ENCODE data around the gene SOS2.

The SOS2 gene

GRCh38 chr14:50095895-50096294, 135.5 kb downstream of the SOS2 start:
- in situ Hi-C loops (cut with MboI; ENCODE audit: low sequenced_read_pairs): loop anchor here (5.0 kb wide), 1 partner anchor 229 kb away; no protein-coding TSS in a partner anchor

GRCh38 chr14:50094056-50094755, 137.2 kb downstream of the SOS2 start:
- no peaks in the 10 kb centered on the region for H3K4me1 ChIP-seq
- in situ Hi-C loops (cut with MboI; ENCODE audit: low sequenced_read_pairs): no loop called here
- DNase-seq (ENCODE audit: low spot score in 2 of 2): no peak

More at GRCh38 chr14:50095895-50096294, 135.5 kb downstream of the SOS2 start:
- Histone ChIP-seq H3K4me3 (no peak overlapping the region), H3K27me3 (ENCODE audit: low read depth) (no peaks in the 10 kb centered on the region), H3K36me3 (replicated peaks) (no peaks in the 10 kb centered on the region), H3K9me3 (no peaks in the 10 kb centered on the region), H3K4me1 (no peaks in the 10 kb centered on the region)
- no peak for DNase-seq (ENCODE audit: low spot score in 2 of 2)

GRCh38 chr14:50093496-50093895, 137.9 kb downstream of the SOS2 start:
- no peaks in the 10 kb centered on the region for H3K27me3 ChIP-seq (ENCODE audit: low read depth)
- no peaks in the 10 kb centered on the region for H3K9me3 ChIP-seq
- H3K4me3 ChIP-seq: no peak overlapping the region
- H3K4me1 ChIP-seq: no peaks in the 10 kb centered on the region
- no peak for DNase-seq (ENCODE audit: low spot score in 2 of 2)
- H3K36me3 ChIP-seq (replicated peaks): no peaks in the 10 kb centered on the region
- in situ Hi-C loops (cut with MboI; ENCODE audit: low sequenced_read_pairs): no loop called here

More at GRCh38 chr14:50094056-50094755, 137.2 kb downstream of the SOS2 start:
- Histone ChIP-seq H3K4me3 (no peak overlapping the region), H3K36me3 (replicated peaks) (no peaks in the 10 kb centered on the region), H3K27me3 (ENCODE audit: low read depth) (no peaks in the 10 kb centered on the region), H3K9me3 (no peaks in the 10 kb centered on the region)

GRCh38 chr14:50092006-50092555, 139.3 kb downstream of the SOS2 start:
- no peak for DNase-seq (ENCODE audit: low spot score in 2 of 2)
- Histone ChIP-seq H3K36me3 (replicated peaks) (no peaks in the 10 kb centered on the region), H3K4me3 (no peak overlapping the region), H3K4me1 (no peaks in the 10 kb centered on the region), H3K27me3 (ENCODE audit: low read depth) (no peaks in the 10 kb centered on the region), H3K9me3 (no peaks in the 10 kb centered on the region)
- in situ Hi-C loops (cut with MboI; ENCODE audit: low sequenced_read_pairs): no loop called here

GRCh38 chr14:50091240-50091913, 140.0 kb downstream of the SOS2 start:
- DNase-seq (ENCODE audit: low spot score in 2 of 2): no peak
- no peaks in the 10 kb centered on the region for H3K9me3 ChIP-seq
- no peaks in the 10 kb centered on the region for H3K27me3 ChIP-seq (ENCODE audit: low read depth)
- in situ Hi-C loops (cut with MboI; ENCODE audit: low sequenced_read_pairs): no loop called here
- no peaks in the 10 kb centered on the region for H3K4me1 ChIP-seq
- no peaks in the 10 kb centered on the region for H3K36me3 ChIP-seq (replicated peaks)
- no peak overlapping the region for H3K4me3 ChIP-seq

- H3K4me1 ChIP-seq: no peaks in the 10 kb centered on the region
- no peaks in the 10 kb centered on the region for H3K9me3 ChIP-seq
- in situ Hi-C loops (cut with MboI; ENCODE audit: low sequenced_read_pairs): no loop called here
- no peaks in the 10 kb centered on the region for H3K27me3 ChIP-seq (ENCODE audit: low read depth)
- H3K36me3 ChIP-seq (replicated peaks): no peaks in the 10 kb centered on the region
- DNase-seq (ENCODE audit: low spot score in 2 of 2): no peak
- H3K4me3 ChIP-seq: no peak overlapping the region
Measured at GRCh38 chr14:50089208-50089607, 142.2 kb downstream of the SOS2 start.

- no peak for DNase-seq (ENCODE audit: low spot score in 2 of 2)
- Histone ChIP-seq H3K27me3 (ENCODE audit: low read depth) (no peaks in the 10 kb centered on the region), H3K9me3 (no peaks in the 10 kb centered on the region), H3K36me3 (replicated peaks) (no peaks in the 10 kb centered on the region), H3K4me3 (no peak overlapping the region), H3K4me1 (no peaks in the 10 kb centered on the region)
- in situ Hi-C loops (cut with MboI; ENCODE audit: low sequenced_read_pairs): no loop called here
Measured at GRCh38 chr14:50088731-50089130, 142.6 kb downstream of the SOS2 start.

GRCh38 chr14:50088117-50088515, 143.3 kb downstream of the SOS2 start:
- H3K36me3 ChIP-seq (replicated peaks): no peaks in the 10 kb centered on the region
- no peak for DNase-seq (ENCODE audit: low spot score in 2 of 2)
- H3K4me3 ChIP-seq: no peak overlapping the region
- no peaks in the 10 kb centered on the region for H3K27me3 ChIP-seq (ENCODE audit: low read depth)
- H3K4me1 ChIP-seq: no peaks in the 10 kb centered on the region
- no peaks in the 10 kb centered on the region for H3K9me3 ChIP-seq
- in situ Hi-C loops (cut with MboI; ENCODE audit: low sequenced_read_pairs): no loop called here

GRCh38 chr14:50087341-50088116, 143.8 kb downstream of the SOS2 start:
- Histone ChIP-seq H3K36me3 (replicated peaks) (no peaks in the 10 kb centered on the region), H3K9me3 (no peaks in the 10 kb centered on the region), H3K27me3 (ENCODE audit: low read depth) (no peaks in the 10 kb centered on the region), H3K4me3 (no peak overlapping the region), H3K4me1 (no peaks in the 10 kb centered on the region)
- in situ Hi-C loops (cut with MboI; ENCODE audit: low sequenced_read_pairs): no loop called here
- no peak for DNase-seq (ENCODE audit: low spot score in 2 of 2)

- in situ Hi-C loops (cut with MboI; ENCODE audit: low sequenced_read_pairs): no loop called here
- H3K4me1 ChIP-seq: peaks cover 12% of the 10 kb centered on the region
- H3K4me3 ChIP-seq: no peak overlapping the region
Measured at GRCh38 chr14:50086321-50086711, 145.1 kb downstream of the SOS2 start.

GRCh38 chr14:50085570-50086320, 145.6 kb downstream of the SOS2 start:
- no peaks in the 10 kb centered on the region for H3K27me3 ChIP-seq (ENCODE audit: low read depth)
- H3K36me3 ChIP-seq (replicated peaks): no peaks in the 10 kb centered on the region
- in situ Hi-C loops (cut with MboI; ENCODE audit: low sequenced_read_pairs): no loop called here
- H3K4me3 ChIP-seq: no peak overlapping the region
- no peaks in the 10 kb centered on the region for H3K9me3 ChIP-seq
- H3K4me1 ChIP-seq: peaks cover 16% of the 10 kb centered on the region
- no peak for DNase-seq (ENCODE audit: low spot score in 2 of 2)

More at GRCh38 chr14:50086321-50086711, 145.1 kb downstream of the SOS2 start:
- DNase-seq (ENCODE audit: low spot score in 2 of 2): no peak
- H3K36me3 ChIP-seq (replicated peaks): no peaks in the 10 kb centered on the region
- H3K9me3 ChIP-seq: no peaks in the 10 kb centered on the region
- no peaks in the 10 kb centered on the region for H3K27me3 ChIP-seq (ENCODE audit: low read depth)

GRCh38 chr14:50084666-50085065, 146.7 kb downstream of the SOS2 start:
- H3K4me1 ChIP-seq: peaks cover 16% of the 10 kb centered on the region
- in situ Hi-C loops (cut with MboI; ENCODE audit: low sequenced_read_pairs): no loop called here
- H3K27me3 ChIP-seq (ENCODE audit: low read depth): no peaks in the 10 kb centered on the region
- no peaks in the 10 kb centered on the region for H3K9me3 ChIP-seq
- no peaks in the 10 kb centered on the region for H3K36me3 ChIP-seq (replicated peaks)
- H3K4me3 ChIP-seq: no peak overlapping the region
- DNase-seq (ENCODE audit: low spot score in 2 of 2): no peak

All from HAP-1 (cell line).